HG02884 (cell line): ENCODE data around the gene NDUFB4.
"Not testable (repeated sequence)": the region's sequence is repeated elsewhere in the genome, so short reads cannot be mapped to it uniquely, and the experiment has no call there.

Source experiments
- ATAC-seq: cut with Tn5 transposase; IDR thresholded peaks from one replicate; pipeline ENCODE4 v1.9.1; 2021; ENCODE audit warnings: mild to moderate bottlenecking, moderate library complexity; ENCODE audit not compliant: unreplicated experiment

Gene NDUFB4

GRCh38 chr3:120636795-120637401 lies 40.8 kb downstream of the NDUFB4 start:
- ATAC-seq: no peak

- no peak for ATAC-seq
Observed at GRCh38 chr3:120637851-120638559, 41.9 kb downstream of the NDUFB4 start.

- ATAC-seq: not testable (repeated sequence)
Observed at GRCh38 chr3:120638820-120639219, 42.7 kb downstream of the NDUFB4 start.

GRCh38 chr3:120640231-120640630 lies 44.1 kb downstream of the NDUFB4 start:
- no peak for ATAC-seq

GRCh38 chr3:120641696-120642246 lies 45.6 kb downstream of the NDUFB4 start:
- ATAC-seq: no peak

GRCh38 chr3:120642368-120642948 lies 46.3 kb downstream of the NDUFB4 start:
- ATAC-seq: no peak

- no peak for ATAC-seq
Observed at GRCh38 chr3:120645083-120645845, 49.1 kb downstream of the NDUFB4 start.

- ATAC-seq: no peak
Observed at GRCh38 chr3:120646771-120647432, 50.8 kb downstream of the NDUFB4 start.

GRCh38 chr3:120648290-120648689 lies 52.2 kb downstream of the NDUFB4 start:
- ATAC-seq: no peak

- no peak for ATAC-seq
Observed at GRCh38 chr3:120649830-120650233, 53.7 kb downstream of the NDUFB4 start.

- no peak for ATAC-seq
Observed at GRCh38 chr3:120650311-120650710, 54.2 kb downstream of the NDUFB4 start.
